Panc1 (cell line): ENCODE data around the gene SLC10A7. TPM values are rescaled to one million over a fixed set of nuclear protein-coding genes. Genes with fewer than 3 reads are reported as not detected.

ENCODE experiments used
- ATAC-seq: fragments of 200-7000 bp; cut with Tn5 transposase; 2 replicates; pipeline ENCODE4 v1.9.1; 2020; ENCODE audit warnings: mild to moderate bottlenecking, moderate library complexity
- BruUV-seq: library from RNA; stranded (reverse); fragments of 400-500 nt; replicated peaks from 2 replicates; lab custom pipeline; 2021; lab: Mats Ljungman, UMichigan
- CTCF ChIA-PET: fragments of 300-600 bp; sonication (Branson Sonifier 250); formaldehyde crosslinking; loops from one replicate; lab custom pipeline; 2022; ENCODE audit warnings: antibody characterized with exemption; lab: Charles Lee
- POLR2A ChIA-PET: fragments of 300-600 bp; sonication (Branson Sonifier 250); formaldehyde crosslinking; loops from one replicate; lab custom pipeline; 2022; ENCODE audit warnings: antibody characterized with exemption; lab: Charles Lee
- DNase-seq: peaks from one replicate; pipeline ENCODE4 v3.0.0-alpha.2; 2010; ENCODE audit warnings: low read depth, low spot score
- H3K27ac ChIP-seq: 2 replicates; pipeline ENCODE4 v1.5.1; 2011; ENCODE audit warnings: mild to moderate bottlenecking, low read length, inconsistent platforms
- H3K27me3 ChIP-seq: fragments of 200-500 bp; sonication (Bioruptor generic); 2 replicates; pipeline ENCODE4 v1.6.0; 2014; ENCODE audit warnings: low read length, inconsistent platforms; ENCODE audit not compliant: control insufficient read depth, insufficient read depth
- H3K36me3 ChIP-seq: fragments of 200-500 bp; sonication (Bioruptor generic); 2 replicates; pipeline ENCODE4 v1.5.1; 2014; ENCODE audit warnings: inconsistent platforms, mild to moderate bottlenecking, low read length, moderate library complexity; ENCODE audit not compliant: control insufficient read depth, insufficient read depth
- H3K4me1 ChIP-seq: 2 replicates; pipeline ENCODE4 v1.5.1; 2011; ENCODE audit warnings: inconsistent platforms, mild to moderate bottlenecking, low read length, moderate library complexity; ENCODE audit not compliant: control insufficient read depth, insufficient read depth
- H3K4me3 ChIP-seq, 2 experiments: 2 replicates each; pipeline ENCODE4 v1.5.1; 2011 to 2012; ENCODE audit warnings: low read depth in 2 of 2, low read length in 2 of 2, mild to moderate bottlenecking in 2 of 2, inconsistent platforms in 1 of 2, moderate library complexity in 1 of 2
- H3K9me3 ChIP-seq: fragments of 200-500 bp; sonication (Bioruptor generic); 2 replicates; pipeline ENCODE4 v1.5.1; 2014; ENCODE audit warnings: low read depth, mild to moderate bottlenecking, inconsistent platforms, low read length, moderate library complexity; ENCODE audit not compliant: control insufficient read depth, insufficient read depth
- POLR2AphosphoS5 ChIP-seq: IDR thresholded peaks from 2 replicates; pipeline ENCODE4 v1.6.1; 2012; ENCODE audit warnings: mild to moderate bottlenecking, low read depth, low read length, moderate library complexity
- SIN3A ChIP-seq: IDR thresholded peaks from 2 replicates; pipeline ENCODE4 v1.6.1; 2012; ENCODE audit warnings: low read depth, mild to moderate bottlenecking, low read length, moderate library complexity, borderline replicate concordance; ENCODE audit not compliant: insufficient read depth
- TCF7L2 ChIP-seq: IDR thresholded peaks from 2 replicates; pipeline ENCODE4 v1.6.1; 2011; ENCODE audit warnings: mild to moderate bottlenecking, low read depth, low read length, inconsistent platforms
- in situ Hi-C: cut with HindIII; loops from 2 replicates; pipeline ENCODE4 v1.10.0; 2016; ENCODE audit warnings: low sequenced_read_pairs, low pct_unique_long_range_greater_than_20kb
- intact Hi-C: fragments of 100-400 bp; cut with micrococcal nuclease; formaldehyde crosslinking; loops from one replicate; pipeline ENCODE4 v1.10.0; 2022; ENCODE audit not compliant: unreplicated experiment
- total RNA-seq: library from RNA; stranded (reverse); gene quantifications from one replicate; pipeline ENCODE4 v1.2.1, GENCODE V29; 2021; ENCODE audit not compliant: unreplicated experiment
- TF ChIP-seq, protein P1 (sequence below): fragments of 450-650 bp; IDR thresholded peaks from 2 replicates; pipeline ENCODE4 v1.5.1; 2017; ENCODE audit warnings: mild to moderate bottlenecking
- TF ChIP-seq, protein P2 (sequence below), 2 experiments: IDR thresholded peaks; 2 replicates each; pipeline ENCODE4 v1.6.1; 2011 to 2012; ENCODE audit warnings: low read depth in 2 of 2, control low read depth in 1 of 2, low read length in 1 of 2, mild to moderate bottlenecking in 1 of 2, moderate library complexity in 1 of 2; ENCODE audit not compliant: insufficient read depth in 1 of 2

Gene SLC10A7
- total RNA-seq, 1 experiment from 2014 or later = 1.5 TPM

DNA sequence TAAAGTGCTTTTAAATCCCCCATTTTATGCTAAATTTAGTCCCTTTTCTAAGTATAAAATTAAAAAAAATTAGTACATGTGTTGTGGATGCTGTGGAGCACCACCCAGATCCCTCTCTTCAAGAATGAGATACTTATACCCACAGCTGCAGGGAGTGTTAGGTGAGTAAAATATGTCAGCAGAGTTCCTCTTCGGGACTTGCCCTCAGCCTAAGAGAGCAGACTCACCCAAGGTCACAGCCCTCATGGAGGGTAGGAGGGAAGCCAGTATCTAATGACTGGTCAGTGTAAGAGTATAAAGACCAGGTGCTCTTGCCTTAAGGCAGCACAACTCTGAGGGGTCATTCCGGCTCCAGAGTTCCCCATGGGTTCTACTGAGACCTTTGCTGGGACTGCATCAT is 218.9 kb downstream of the SLC10A7 start:
- POLR2A ChIA-PET = no interaction called here
- no peaks in the 10 kb centered on the region for H3K36me3 ChIP-seq
- intact Hi-C loops = no loop called here
- H3K27ac ChIP-seq = no peak overlapping the region
- no peaks in the 10 kb centered on the region for H3K27me3 ChIP-seq
- CTCF ChIA-PET = no interaction called here
- H3K4me3 ChIP-seq = no peak overlapping the region
- no peak for DNase-seq
- no peak for ATAC-seq
- TF ChIP-seq, protein P1, sequence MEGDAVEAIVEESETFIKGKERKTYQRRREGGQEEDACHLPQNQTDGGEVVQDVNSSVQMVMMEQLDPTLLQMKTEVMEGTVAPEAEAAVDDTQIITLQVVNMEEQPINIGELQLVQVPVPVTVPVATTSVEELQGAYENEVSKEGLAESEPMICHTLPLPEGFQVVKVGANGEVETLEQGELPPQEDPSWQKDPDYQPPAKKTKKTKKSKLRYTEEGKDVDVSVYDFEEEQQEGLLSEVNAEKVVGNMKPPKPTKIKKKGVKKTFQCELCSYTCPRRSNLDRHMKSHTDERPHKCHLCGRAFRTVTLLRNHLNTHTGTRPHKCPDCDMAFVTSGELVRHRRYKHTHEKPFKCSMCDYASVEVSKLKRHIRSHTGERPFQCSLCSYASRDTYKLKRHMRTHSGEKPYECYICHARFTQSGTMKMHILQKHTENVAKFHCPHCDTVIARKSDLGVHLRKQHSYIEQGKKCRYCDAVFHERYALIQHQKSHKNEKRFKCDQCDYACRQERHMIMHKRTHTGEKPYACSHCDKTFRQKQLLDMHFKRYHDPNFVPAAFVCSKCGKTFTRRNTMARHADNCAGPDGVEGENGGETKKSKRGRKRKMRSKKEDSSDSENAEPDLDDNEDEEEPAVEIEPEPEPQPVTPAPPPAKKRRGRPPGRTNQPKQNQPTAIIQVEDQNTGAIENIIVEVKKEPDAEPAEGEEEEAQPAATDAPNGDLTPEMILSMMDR = no peak
- TF ChIP-seq POLR2AphosphoS5 (no peak), SIN3A (no peak), TCF7L2 (no peak)
- TF ChIP-seq, protein P2, sequence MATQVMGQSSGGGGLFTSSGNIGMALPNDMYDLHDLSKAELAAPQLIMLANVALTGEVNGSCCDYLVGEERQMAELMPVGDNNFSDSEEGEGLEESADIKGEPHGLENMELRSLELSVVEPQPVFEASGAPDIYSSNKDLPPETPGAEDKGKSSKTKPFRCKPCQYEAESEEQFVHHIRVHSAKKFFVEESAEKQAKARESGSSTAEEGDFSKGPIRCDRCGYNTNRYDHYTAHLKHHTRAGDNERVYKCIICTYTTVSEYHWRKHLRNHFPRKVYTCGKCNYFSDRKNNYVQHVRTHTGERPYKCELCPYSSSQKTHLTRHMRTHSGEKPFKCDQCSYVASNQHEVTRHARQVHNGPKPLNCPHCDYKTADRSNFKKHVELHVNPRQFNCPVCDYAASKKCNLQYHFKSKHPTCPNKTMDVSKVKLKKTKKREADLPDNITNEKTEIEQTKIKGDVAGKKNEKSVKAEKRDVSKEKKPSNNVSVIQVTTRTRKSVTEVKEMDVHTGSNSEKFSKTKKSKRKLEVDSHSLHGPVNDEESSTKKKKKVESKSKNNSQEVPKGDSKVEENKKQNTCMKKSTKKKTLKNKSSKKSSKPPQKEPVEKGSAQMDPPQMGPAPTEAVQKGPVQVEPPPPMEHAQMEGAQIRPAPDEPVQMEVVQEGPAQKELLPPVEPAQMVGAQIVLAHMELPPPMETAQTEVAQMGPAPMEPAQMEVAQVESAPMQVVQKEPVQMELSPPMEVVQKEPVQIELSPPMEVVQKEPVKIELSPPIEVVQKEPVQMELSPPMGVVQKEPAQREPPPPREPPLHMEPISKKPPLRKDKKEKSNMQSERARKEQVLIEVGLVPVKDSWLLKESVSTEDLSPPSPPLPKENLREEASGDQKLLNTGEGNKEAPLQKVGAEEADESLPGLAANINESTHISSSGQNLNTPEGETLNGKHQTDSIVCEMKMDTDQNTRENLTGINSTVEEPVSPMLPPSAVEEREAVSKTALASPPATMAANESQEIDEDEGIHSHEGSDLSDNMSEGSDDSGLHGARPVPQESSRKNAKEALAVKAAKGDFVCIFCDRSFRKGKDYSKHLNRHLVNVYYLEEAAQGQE (IDR thresholded peaks at IDR 0.05; ENCODE audit: insufficient read depth in 1 of 2, low read depth in 2 of 2, low read length in 1 of 2) = no peak
- BruUV-seq = no TSS peak
- in situ Hi-C loops = no loop called here
- H3K4me1 ChIP-seq = no peaks in the 10 kb centered on the region
- H3K9me3 ChIP-seq = no peaks in the 10 kb centered on the region

DNA sequence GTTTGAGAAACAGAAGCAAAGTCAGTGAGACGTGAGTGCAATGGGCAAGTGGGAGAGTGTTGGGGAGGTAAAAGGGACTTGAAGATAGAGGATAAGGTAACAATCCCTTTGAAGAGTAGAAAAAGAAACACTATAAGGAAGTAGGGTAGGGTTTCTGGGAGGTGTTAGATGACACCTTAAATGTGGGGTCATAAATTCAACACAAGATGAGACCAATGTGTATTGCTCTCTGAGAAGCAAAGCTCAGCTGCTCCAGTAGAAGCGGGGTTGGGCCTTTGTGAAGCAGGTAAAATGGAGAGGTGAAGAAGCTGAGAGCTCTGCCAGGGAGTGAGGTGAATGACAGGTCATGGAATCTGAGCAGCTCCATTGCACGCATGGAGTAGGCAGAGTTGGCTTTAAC is 222.1 kb downstream of the SLC10A7 start:
- intact Hi-C loops (no loop called here), in situ Hi-C loops (no loop called here)
- Histone ChIP-seq H3K4me3 (no peak overlapping the region), H3K4me1 (no peaks in the 10 kb centered on the region), H3K36me3 (no peaks in the 10 kb centered on the region), H3K27me3 (no peaks in the 10 kb centered on the region), H3K27ac (no peak overlapping the region), H3K9me3 (no peaks in the 10 kb centered on the region)
- ATAC-seq (no peak), DNase-seq (no peak)
- ChIA-PET POLR2A (no interaction called here), CTCF (no interaction called here)
- TF ChIP-seq POLR2AphosphoS5 (no peak), TCF7L2 (no peak), SIN3A (no peak)
- TF ChIP-seq, protein P1 = no peak
- TF ChIP-seq, protein P2 (IDR thresholded peaks at IDR 0.05; ENCODE audit: insufficient read depth in 1 of 2, low read depth in 2 of 2, low read length in 1 of 2) = no peak
- no TSS peak for BruUV-seq
